SU-DHL-6 (cell line): ENCODE measurements around the gene IGFL2.

Experiments
- H2AFZ ChIP-seq: fragments of 200-600 bp; sonication (generic); 2 replicates; pipeline ENCODE4 v1.6.1; 2014; ENCODE audit warnings: low read depth, mild to moderate bottlenecking, moderate library complexity, mixed read lengths, antibody characterized with exemption, low read length; ENCODE audit not compliant: severe bottlenecking
- H3F3A ChIP-seq: fragments of 200-600 bp; shearing (Covaris generic); 2 replicates; pipeline ENCODE4 v1.6.0; 2016; ENCODE audit warnings: antibody characterized with exemption, mild to moderate bottlenecking; ENCODE audit not compliant: insufficient read depth
- H3K27ac ChIP-seq: fragments of 200-600 bp; sonication (generic); 2 replicates; pipeline ENCODE4 v1.5.1; 2016; ENCODE audit warnings: low read depth, mild to moderate bottlenecking, low read length, moderate library complexity, mixed read lengths
- H3K27me3 ChIP-seq: fragments of 200-600 bp; sonication (generic), shearing (Covaris generic); 2 replicates; pipeline ENCODE4 v1.6.0; 2014; ENCODE audit warnings: mild to moderate bottlenecking, low read length
- H3K36me3 ChIP-seq: fragments of 200-600 bp; sonication (generic); 2 replicates; pipeline ENCODE4 v1.6.1; 2014; ENCODE audit warnings: mild to moderate bottlenecking, low read length, mixed read lengths
- H3K4me2 ChIP-seq: fragments of 300-600, 200-600 bp; shearing (Covaris generic), sonication (generic); 2 replicates; pipeline ENCODE4 v1.6.0; 2014; ENCODE audit warnings: low read length, low read depth, mild to moderate bottlenecking; ENCODE audit not compliant: poor library complexity, severe bottlenecking
- H3K4me3 ChIP-seq: fragments of 200-600 bp; sonication (generic); 2 replicates; pipeline ENCODE4 v1.5.1; 2014; ENCODE audit warnings: antibody characterized with exemption, low read length, mild to moderate bottlenecking, mixed read lengths; ENCODE audit not compliant: insufficient read depth, poor library complexity, severe bottlenecking
- H3K79me2 ChIP-seq: fragments of 200-600 bp; sonication (generic); 2 replicates; pipeline ENCODE4 v1.6.1; 2014; ENCODE audit warnings: mild to moderate bottlenecking, low read length, moderate library complexity; ENCODE audit not compliant: insufficient read depth
- H3K9ac ChIP-seq: fragments of 200-600 bp; sonication (generic); 2 replicates; pipeline ENCODE4 v1.7.0; 2014; ENCODE audit warnings: mild to moderate bottlenecking, low read length
- H3K9me2 ChIP-seq: fragments of 200-600 bp; sonication (generic); replicated peaks from 2 replicates; pipeline ENCODE4 v1.6.1; 2014; ENCODE audit warnings: low read length; ENCODE audit not compliant: insufficient read depth
- H3K9me3 ChIP-seq: fragments of 200-600 bp; sonication (generic); 2 replicates; pipeline ENCODE4 v1.6.1; 2014; ENCODE audit warnings: low read length, mixed read lengths; ENCODE audit not compliant: insufficient read depth
- H4K20me1 ChIP-seq: fragments of 200-600 bp; sonication (generic); 2 replicates; pipeline ENCODE4 v1.6.1; 2014; ENCODE audit warnings: low read depth, mild to moderate bottlenecking, antibody characterized with exemption, low read length, moderate library complexity, mixed read lengths
- CTCF ChIP-seq: fragments of 200-600 bp; sonication (generic); IDR thresholded peaks from one replicate; pipeline ENCODE4 v1.5.1; 2017; ENCODE audit warnings: antibody characterized with exemption, mild to moderate bottlenecking, low read length, moderate library complexity; ENCODE audit not compliant: insufficient read depth, poor library complexity, severe bottlenecking
- EZH2phosphoT487 ChIP-seq: fragments of 200-600 bp; sonication (generic), shearing (Covaris generic); conservative IDR thresholded peaks from 2 replicates; pipeline ENCODE4 v1.6.1; 2018; ENCODE audit warnings: mild to moderate bottlenecking, antibody characterized with exemption, low read length, moderate library complexity, mixed read lengths

Gene IGFL2

GRCh38 chr19:46144756-46145155 lies 3.3 kb upstream of the IGFL2 start:
- Histone ChIP-seq H3K9me2 (no peaks in the 10 kb centered on the region), H3K9me3 (no peaks in the 10 kb centered on the region), H3K36me3 (no peaks in the 10 kb centered on the region), H3K27ac (no peak overlapping the region), H3F3A (no peaks in the 10 kb centered on the region), H3K79me2 (no peaks in the 10 kb centered on the region), H3K4me3 (no peak overlapping the region), H3K9ac (no peak overlapping the region), H4K20me1 (no peaks in the 10 kb centered on the region), H3K27me3 (no peaks in the 10 kb centered on the region), H3K4me2 (no peak overlapping the region), H2AFZ (no peak overlapping the region)
- TF ChIP-seq EZH2phosphoT487 (no peak), CTCF (no peak)

DNA sequence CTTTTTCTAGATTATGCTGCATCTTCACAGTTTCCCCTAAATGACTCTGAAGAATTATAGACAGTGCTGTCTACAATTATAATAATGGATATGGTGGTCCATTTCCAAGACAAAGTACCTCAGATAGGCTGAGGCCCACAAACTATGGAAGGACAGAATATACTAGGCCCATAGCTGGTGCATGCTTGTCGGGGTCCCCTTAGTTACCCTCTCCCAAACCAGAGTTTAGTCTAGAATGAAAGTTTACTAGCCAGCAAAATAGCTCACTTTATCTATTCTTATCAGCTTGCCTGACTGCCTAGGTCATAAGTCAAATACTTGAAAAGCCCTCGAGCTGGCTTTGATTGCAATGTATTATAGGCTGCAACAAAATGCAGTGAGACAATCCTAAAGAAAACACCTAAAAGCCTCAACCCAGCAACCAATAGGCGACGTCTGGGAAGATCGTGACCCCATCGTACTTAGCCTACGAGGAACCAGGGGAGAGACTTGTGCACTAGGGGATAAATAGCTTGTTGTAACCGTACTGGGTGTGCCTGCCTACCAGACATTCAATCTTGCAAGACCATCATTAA lies 785 bp upstream of the IGFL2 start:
- no peaks in the 10 kb centered on the region for H3K9me3 ChIP-seq
- no peak for TF ChIP-seq CTCF
- H3K36me3 ChIP-seq = no peaks in the 10 kb centered on the region
- H3K4me2 ChIP-seq = no peak overlapping the region
- no peak overlapping the region for H2AFZ ChIP-seq
- H3K79me2 ChIP-seq = no peaks in the 10 kb centered on the region
- H3K27ac ChIP-seq = no peak overlapping the region
- no peaks in the 10 kb centered on the region for H3K9me2 ChIP-seq
- H3F3A ChIP-seq = no peaks in the 10 kb centered on the region
- H3K9ac ChIP-seq = no peak overlapping the region
- H4K20me1 ChIP-seq = no peaks in the 10 kb centered on the region
- H3K27me3 ChIP-seq = no peaks in the 10 kb centered on the region
- no peak overlapping the region for H3K4me3 ChIP-seq

GRCh38 chr19:46150606-46151005 lies 2.6 kb downstream of the IGFL2 start:
- no peaks in the 10 kb centered on the region for H3K9me3 ChIP-seq
- H3K9me2 ChIP-seq = no peaks in the 10 kb centered on the region
- TF ChIP-seq CTCF = no peak
- no peak for TF ChIP-seq EZH2phosphoT487
- H3K36me3 ChIP-seq = no peaks in the 10 kb centered on the region
- H3F3A ChIP-seq = no peaks in the 10 kb centered on the region
- H3K4me3 ChIP-seq = no peak overlapping the region
- no peak overlapping the region for H3K9ac ChIP-seq
- H3K4me2 ChIP-seq = no peak overlapping the region
- no peaks in the 10 kb centered on the region for H3K27me3 ChIP-seq
- H3K79me2 ChIP-seq = no peaks in the 10 kb centered on the region
- no peaks in the 10 kb centered on the region for H4K20me1 ChIP-seq
- no peak overlapping the region for H3K27ac ChIP-seq
- no peak overlapping the region for H2AFZ ChIP-seq

DNA sequence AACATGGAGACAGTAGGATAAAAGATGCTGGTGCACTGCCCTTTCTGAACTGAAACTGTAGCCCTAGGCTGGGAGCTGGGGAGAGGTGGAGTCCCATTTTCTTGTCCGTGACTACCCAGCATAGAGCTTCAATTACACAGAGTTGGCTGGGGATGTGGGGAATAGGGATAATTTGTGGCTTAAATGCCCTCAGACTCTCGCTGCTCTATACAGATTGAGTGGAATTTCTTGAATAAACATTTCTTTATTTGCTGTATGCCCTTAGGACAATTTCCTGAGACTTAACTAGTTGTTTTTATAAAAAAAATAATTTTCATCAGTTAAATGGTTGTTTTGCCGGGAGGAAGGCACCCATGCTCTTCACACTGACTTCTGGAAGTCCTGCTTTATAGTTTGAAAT lies 7.2 kb downstream of the IGFL2 start:
- Histone ChIP-seq H3K79me2 (no peaks in the 10 kb centered on the region), H3K27ac (no peak overlapping the region)
- no peak for TF ChIP-seq CTCF
- no peak for TF ChIP-seq EZH2phosphoT487

More for the DNA sequence above, 7.2 kb downstream of the IGFL2 start:
- Histone ChIP-seq H2AFZ (no peak overlapping the region), H3K9ac (no peak overlapping the region), H3K9me3 (no peaks in the 10 kb centered on the region), H4K20me1 (no peaks in the 10 kb centered on the region), H3K9me2 (no peaks in the 10 kb centered on the region), H3K4me2 (no peak overlapping the region), H3K4me3 (no peak overlapping the region), H3F3A (no peaks in the 10 kb centered on the region), H3K27me3 (no peaks in the 10 kb centered on the region), H3K36me3 (no peaks in the 10 kb centered on the region)
